SU-DHL-6 (cell line): Measurements from ENCODE around the gene PIP4P1.

ENCODE experiments used
- EZH2phosphoT487 ChIP-seq: fragments of 200-600 bp; sonication (generic), shearing (Covaris generic); conservative IDR thresholded peaks from 2 replicates; pipeline ENCODE4 v1.6.1; 2018; ENCODE audit warnings: mild to moderate bottlenecking, antibody characterized with exemption, low read length, moderate library complexity, mixed read lengths
- TF ChIP-seq, protein P1 (sequence below): fragments of 200-600 bp; sonication (generic); IDR thresholded peaks from one replicate; pipeline ENCODE4 v1.5.1; 2017; ENCODE audit warnings: antibody characterized with exemption, mild to moderate bottlenecking, low read length, moderate library complexity; ENCODE audit not compliant: insufficient read depth, poor library complexity, severe bottlenecking

DNA sequence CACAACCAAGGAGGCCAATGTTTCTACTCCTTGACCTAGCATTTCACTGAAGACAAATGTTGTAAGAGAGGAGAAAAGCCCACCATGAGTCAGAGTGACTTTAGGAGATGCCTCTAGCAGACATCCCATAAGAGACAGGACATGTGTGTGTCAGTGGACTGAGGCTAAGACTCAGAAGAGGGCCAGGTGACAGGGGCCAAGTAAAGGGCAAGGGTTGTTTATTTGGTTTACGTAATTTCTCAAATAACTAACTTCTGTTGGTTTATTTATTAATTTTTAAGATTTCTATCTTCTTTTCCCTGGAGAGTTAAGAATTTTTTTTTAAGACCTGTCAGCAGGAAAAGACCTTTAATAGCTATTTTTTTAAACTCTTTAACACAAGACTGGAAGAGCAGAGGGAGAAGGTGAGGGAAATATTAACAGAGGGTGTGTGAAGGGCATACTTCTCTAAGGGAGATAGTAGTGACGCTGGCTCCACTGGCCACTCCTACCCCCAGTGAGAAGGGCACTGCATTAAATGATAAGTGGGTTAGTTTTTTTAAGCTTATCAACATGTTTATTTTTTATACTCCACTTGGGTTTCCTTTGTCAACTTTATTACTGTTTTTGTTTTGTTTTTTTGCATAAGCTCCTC, 11.4 kb upstream of the PIP4P1 start:
- TF ChIP-seq, protein P1, sequence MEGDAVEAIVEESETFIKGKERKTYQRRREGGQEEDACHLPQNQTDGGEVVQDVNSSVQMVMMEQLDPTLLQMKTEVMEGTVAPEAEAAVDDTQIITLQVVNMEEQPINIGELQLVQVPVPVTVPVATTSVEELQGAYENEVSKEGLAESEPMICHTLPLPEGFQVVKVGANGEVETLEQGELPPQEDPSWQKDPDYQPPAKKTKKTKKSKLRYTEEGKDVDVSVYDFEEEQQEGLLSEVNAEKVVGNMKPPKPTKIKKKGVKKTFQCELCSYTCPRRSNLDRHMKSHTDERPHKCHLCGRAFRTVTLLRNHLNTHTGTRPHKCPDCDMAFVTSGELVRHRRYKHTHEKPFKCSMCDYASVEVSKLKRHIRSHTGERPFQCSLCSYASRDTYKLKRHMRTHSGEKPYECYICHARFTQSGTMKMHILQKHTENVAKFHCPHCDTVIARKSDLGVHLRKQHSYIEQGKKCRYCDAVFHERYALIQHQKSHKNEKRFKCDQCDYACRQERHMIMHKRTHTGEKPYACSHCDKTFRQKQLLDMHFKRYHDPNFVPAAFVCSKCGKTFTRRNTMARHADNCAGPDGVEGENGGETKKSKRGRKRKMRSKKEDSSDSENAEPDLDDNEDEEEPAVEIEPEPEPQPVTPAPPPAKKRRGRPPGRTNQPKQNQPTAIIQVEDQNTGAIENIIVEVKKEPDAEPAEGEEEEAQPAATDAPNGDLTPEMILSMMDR: no peak
- TF ChIP-seq EZH2phosphoT487: no peak
